ENCODE measurements around the gene CELF1.

DNA sequence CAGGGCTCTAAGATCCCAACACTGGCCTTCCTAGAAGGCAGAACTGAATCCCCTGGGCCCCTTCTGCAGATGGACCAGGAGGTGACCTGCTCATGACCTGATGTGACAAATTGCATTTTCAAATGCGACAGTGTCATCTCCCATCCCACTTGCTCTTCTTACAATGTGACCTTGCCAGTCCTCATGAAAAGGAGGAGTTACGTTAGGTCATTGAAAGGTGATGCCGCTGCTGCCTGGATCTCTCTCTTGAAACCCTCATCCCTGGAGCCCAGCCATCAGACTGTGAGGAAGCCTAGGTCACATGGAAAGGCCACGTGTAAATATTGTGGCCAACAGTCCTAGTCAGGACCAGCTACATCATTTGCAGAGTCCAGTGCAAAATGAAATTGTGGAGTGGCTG lies 47.0 kb upstream of the CELF1 start:
- TF ChIP-seq, protein P1, sequence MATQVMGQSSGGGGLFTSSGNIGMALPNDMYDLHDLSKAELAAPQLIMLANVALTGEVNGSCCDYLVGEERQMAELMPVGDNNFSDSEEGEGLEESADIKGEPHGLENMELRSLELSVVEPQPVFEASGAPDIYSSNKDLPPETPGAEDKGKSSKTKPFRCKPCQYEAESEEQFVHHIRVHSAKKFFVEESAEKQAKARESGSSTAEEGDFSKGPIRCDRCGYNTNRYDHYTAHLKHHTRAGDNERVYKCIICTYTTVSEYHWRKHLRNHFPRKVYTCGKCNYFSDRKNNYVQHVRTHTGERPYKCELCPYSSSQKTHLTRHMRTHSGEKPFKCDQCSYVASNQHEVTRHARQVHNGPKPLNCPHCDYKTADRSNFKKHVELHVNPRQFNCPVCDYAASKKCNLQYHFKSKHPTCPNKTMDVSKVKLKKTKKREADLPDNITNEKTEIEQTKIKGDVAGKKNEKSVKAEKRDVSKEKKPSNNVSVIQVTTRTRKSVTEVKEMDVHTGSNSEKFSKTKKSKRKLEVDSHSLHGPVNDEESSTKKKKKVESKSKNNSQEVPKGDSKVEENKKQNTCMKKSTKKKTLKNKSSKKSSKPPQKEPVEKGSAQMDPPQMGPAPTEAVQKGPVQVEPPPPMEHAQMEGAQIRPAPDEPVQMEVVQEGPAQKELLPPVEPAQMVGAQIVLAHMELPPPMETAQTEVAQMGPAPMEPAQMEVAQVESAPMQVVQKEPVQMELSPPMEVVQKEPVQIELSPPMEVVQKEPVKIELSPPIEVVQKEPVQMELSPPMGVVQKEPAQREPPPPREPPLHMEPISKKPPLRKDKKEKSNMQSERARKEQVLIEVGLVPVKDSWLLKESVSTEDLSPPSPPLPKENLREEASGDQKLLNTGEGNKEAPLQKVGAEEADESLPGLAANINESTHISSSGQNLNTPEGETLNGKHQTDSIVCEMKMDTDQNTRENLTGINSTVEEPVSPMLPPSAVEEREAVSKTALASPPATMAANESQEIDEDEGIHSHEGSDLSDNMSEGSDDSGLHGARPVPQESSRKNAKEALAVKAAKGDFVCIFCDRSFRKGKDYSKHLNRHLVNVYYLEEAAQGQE (IDR thresholded peaks at IDR 0.05; ENCODE audit: low read depth, low read length): no peak
- TF ChIP-seq ZNF384 (IDR thresholded peaks at IDR 0.05; ENCODE audit: borderline replicate concordance, low read depth, low read length) (no peak), CUX1 (IDR thresholded peaks at IDR 0.05; ENCODE audit: insufficient replicate concordance, low read depth, low read length) (no peak), CTCF (IDR thresholded peaks at IDR 0.05 in 2 of 3, conservative IDR thresholded peaks at IDR 0.05 in 1 of 3; ENCODE audit: control insufficient read depth in 2 of 3, extremely low read depth in 1 of 3, insufficient read depth in 1 of 3, low read depth in 3 of 3, low read length in 3 of 3) (no peak), BCL11A (IDR thresholded peaks at IDR 0.05; ENCODE audit: low read depth, low read length) (no peak), CBFB (IDR thresholded peaks at IDR 0.05; ENCODE audit: low read depth) (no peak), POLR2A (IDR thresholded peaks at IDR 0.05; ENCODE audit: low read depth, low read length) (no peak), SMARCA5 (IDR thresholded peaks at IDR 0.05) (no peak), NKRF (conservative IDR thresholded peaks at IDR 0.05) (no peak)
